OCI-LY1 (cell line): Measurements from ENCODE around the gene LDLRAD3.

Experiments
- H2AFZ ChIP-seq: fragments of 200-600 bp; sonication (generic), shearing (Covaris generic); 2 replicates; pipeline ENCODE4 v1.6.0; 2014; ENCODE audit warnings: antibody characterized with exemption, mild to moderate bottlenecking, low read length
- H3F3A ChIP-seq: fragments of 200-600 bp; sonication (generic), shearing (Covaris generic); 2 replicates; pipeline ENCODE4 v1.6.0; 2014; ENCODE audit warnings: mild to moderate bottlenecking, antibody characterized with exemption, low read length, moderate library complexity; ENCODE audit not compliant: insufficient read depth
- H3K27ac ChIP-seq: fragments of 200-600 bp; sonication (generic); 2 replicates; pipeline ENCODE4 v1.5.1; 2014; ENCODE audit warnings: low read length, mixed run types, mild to moderate bottlenecking, low read depth; ENCODE audit not compliant: poor library complexity, severe bottlenecking
- H3K27me3 ChIP-seq: fragments of 200-600 bp; sonication (generic); 2 replicates; pipeline ENCODE4 v1.6.0; 2014; ENCODE audit warnings: antibody characterized with exemption, mild to moderate bottlenecking, low read length, moderate library complexity; ENCODE audit not compliant: insufficient read depth
- H3K36me3 ChIP-seq: fragments of 200-600 bp; sonication (generic); 2 replicates; pipeline ENCODE4 v1.6.1; 2014; ENCODE audit warnings: mild to moderate bottlenecking, antibody characterized with exemption, low read length, moderate library complexity, mixed read lengths; ENCODE audit not compliant: insufficient read depth
- H3K4me1 ChIP-seq: fragments of 200-600 bp; sonication (generic); 2 replicates; pipeline ENCODE4 v1.5.1; 2014; ENCODE audit warnings: mild to moderate bottlenecking, low read length, moderate library complexity; ENCODE audit not compliant: insufficient read depth, severe bottlenecking
- H3K4me2 ChIP-seq: fragments of 200-600 bp; sonication (generic), shearing (Covaris generic); 2 replicates; pipeline ENCODE4 v1.6.1; 2014; ENCODE audit warnings: low read length
- H3K4me3 ChIP-seq: fragments of 200-600 bp; sonication (generic); 2 replicates; pipeline ENCODE4 v1.5.1; 2014; ENCODE audit warnings: low read length, low read depth, mild to moderate bottlenecking, mixed read lengths; ENCODE audit not compliant: poor library complexity, severe bottlenecking
- H3K79me2 ChIP-seq: fragments of 200-600 bp; shearing (Covaris generic); 2 replicates; pipeline ENCODE4 v1.6.1; 2016; ENCODE audit warnings: mixed run types, low read length, mixed read lengths; ENCODE audit not compliant: insufficient read depth
- H3K9ac ChIP-seq: fragments of 200-600 bp; sonication (generic), shearing (Covaris generic); 2 replicates; pipeline ENCODE4 v1.6.1; 2014; ENCODE audit warnings: mild to moderate bottlenecking, low read length, mixed read lengths
- H3K9me2 ChIP-seq: fragments of 200-600 bp; sonication (generic), shearing (Covaris generic); 2 replicates; pipeline ENCODE4 v1.6.1; 2014; ENCODE audit warnings: low read depth, mild to moderate bottlenecking, low read length, mixed read lengths
- H3K9me3 ChIP-seq: fragments of 200-600 bp; shearing (Covaris generic); 2 replicates; pipeline ENCODE4 v1.6.1; 2014; ENCODE audit warnings: low read length, mixed read lengths
- H4K20me1 ChIP-seq: fragments of 200-600 bp; sonication (generic), shearing (Covaris generic); 2 replicates; pipeline ENCODE4 v1.6.0; 2016; ENCODE audit warnings: mild to moderate bottlenecking, low read length; ENCODE audit not compliant: insufficient read depth
- EZH2 ChIP-seq: fragments of 200-600 bp; sonication (generic), shearing (Covaris generic); IDR thresholded peaks from 2 replicates; pipeline ENCODE4 v1.8.0; 2017; ENCODE audit warnings: borderline replicate concordance, mixed run types, mild to moderate bottlenecking, antibody characterized with exemption, low read length, moderate library complexity, mixed read lengths
- TF ChIP-seq, protein P1 (sequence below): fragments of 200-600 bp; sonication (generic), shearing (Covaris generic); IDR thresholded peaks from 2 replicates; pipeline ENCODE4 v1.5.1; 2017; ENCODE audit warnings: mild to moderate bottlenecking, antibody characterized with exemption, low read length, moderate library complexity, mixed read lengths

The LDLRAD3 gene

DNA sequence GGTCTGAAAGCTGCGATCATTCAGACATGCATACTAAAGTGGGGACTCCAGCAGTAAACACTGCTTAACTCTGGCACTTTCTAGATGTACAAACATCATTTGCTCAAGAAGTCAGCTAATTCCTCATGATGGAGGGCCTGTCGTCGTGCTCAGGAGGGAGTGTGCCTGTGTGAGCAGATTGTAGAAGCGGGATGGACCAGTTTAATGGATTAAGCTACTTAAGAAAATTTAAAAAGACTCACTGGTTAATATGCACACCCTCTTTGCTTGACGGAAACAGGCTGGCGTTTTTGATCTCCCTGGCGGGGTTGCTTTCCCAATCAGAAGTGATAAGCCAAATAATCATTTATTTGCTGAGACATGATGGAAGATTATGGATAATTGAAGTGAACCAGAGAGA is 79.0 kb downstream of the LDLRAD3 start:
- Histone ChIP-seq H3K4me3 (no peak overlapping the region), H3K36me3 (no peaks in the 10 kb centered on the region), H3K9ac (no peak overlapping the region), H2AFZ (no peak overlapping the region), H4K20me1 (no peaks in the 10 kb centered on the region), H3K4me2 (no peak overlapping the region), H3K9me2 (no peaks in the 10 kb centered on the region), H3K27ac (no peak overlapping the region), H3K79me2 (no peaks in the 10 kb centered on the region), H3F3A (no peaks in the 10 kb centered on the region), H3K9me3 (no peaks in the 10 kb centered on the region), H3K4me1 (no peaks in the 10 kb centered on the region), H3K27me3 (no peaks in the 10 kb centered on the region)
- no peak for TF ChIP-seq EZH2
- TF ChIP-seq, protein P1, sequence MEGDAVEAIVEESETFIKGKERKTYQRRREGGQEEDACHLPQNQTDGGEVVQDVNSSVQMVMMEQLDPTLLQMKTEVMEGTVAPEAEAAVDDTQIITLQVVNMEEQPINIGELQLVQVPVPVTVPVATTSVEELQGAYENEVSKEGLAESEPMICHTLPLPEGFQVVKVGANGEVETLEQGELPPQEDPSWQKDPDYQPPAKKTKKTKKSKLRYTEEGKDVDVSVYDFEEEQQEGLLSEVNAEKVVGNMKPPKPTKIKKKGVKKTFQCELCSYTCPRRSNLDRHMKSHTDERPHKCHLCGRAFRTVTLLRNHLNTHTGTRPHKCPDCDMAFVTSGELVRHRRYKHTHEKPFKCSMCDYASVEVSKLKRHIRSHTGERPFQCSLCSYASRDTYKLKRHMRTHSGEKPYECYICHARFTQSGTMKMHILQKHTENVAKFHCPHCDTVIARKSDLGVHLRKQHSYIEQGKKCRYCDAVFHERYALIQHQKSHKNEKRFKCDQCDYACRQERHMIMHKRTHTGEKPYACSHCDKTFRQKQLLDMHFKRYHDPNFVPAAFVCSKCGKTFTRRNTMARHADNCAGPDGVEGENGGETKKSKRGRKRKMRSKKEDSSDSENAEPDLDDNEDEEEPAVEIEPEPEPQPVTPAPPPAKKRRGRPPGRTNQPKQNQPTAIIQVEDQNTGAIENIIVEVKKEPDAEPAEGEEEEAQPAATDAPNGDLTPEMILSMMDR = no peak

DNA sequence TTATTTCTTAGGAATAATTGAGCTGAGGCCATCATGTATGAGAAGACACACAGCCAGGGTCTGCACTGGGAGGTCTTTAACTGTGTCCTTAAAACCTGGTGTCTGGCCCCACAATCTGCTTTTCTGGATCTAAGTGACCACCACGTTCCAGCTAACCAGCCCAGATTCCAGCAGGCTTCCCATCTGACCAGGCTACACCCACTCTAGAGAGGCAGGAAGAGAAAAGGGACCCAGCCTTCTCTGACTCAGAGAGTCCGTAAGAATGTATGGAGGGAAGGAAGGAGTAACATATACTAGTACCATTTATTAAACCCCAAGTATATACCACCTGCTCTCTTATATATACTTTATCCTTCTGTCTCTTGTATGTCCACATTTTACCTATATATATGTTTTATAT is 80.1 kb downstream of the LDLRAD3 start:
- H3K4me3 ChIP-seq = no peak overlapping the region
- no peaks in the 10 kb centered on the region for H3K4me1 ChIP-seq
- no peak overlapping the region for H3K9ac ChIP-seq
- H3K36me3 ChIP-seq = no peaks in the 10 kb centered on the region
- no peaks in the 10 kb centered on the region for H4K20me1 ChIP-seq
- TF ChIP-seq, protein P1 = no peak
- TF ChIP-seq EZH2 = no peak
- H3K4me2 ChIP-seq = no peak overlapping the region
- no peak overlapping the region for H2AFZ ChIP-seq
- no peaks in the 10 kb centered on the region for H3K27me3 ChIP-seq
- H3K9me3 ChIP-seq = no peaks in the 10 kb centered on the region
- no peaks in the 10 kb centered on the region for H3F3A ChIP-seq
- H3K9me2 ChIP-seq = no peaks in the 10 kb centered on the region
- H3K27ac ChIP-seq = no peak overlapping the region
- no peaks in the 10 kb centered on the region for H3K79me2 ChIP-seq

DNA sequence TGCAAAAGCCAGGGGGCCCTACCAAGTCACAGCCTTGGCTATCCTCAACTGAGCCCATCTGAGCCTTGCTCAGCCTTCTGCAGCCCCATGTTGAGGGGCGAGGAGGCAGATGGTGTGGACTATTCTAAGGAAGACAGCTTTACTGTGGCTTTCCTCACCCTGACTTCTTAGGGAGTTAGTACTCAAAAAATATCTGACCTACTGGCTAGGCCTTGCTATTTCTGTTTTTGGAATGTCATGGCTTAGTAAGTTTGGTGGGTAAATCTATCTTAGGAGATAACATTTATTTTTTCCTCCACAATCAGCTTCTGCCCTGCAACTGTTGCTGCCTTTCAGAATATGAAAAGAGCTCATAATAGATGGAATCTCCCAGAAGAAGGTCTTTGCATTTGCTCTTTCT is 80.9 kb downstream of the LDLRAD3 start:
- Histone ChIP-seq H3K9me3 (no peaks in the 10 kb centered on the region), H3K79me2 (no peaks in the 10 kb centered on the region), H3K4me3 (no peak overlapping the region), H3K27ac (no peak overlapping the region), H3K9ac (no peak overlapping the region), H3K36me3 (no peaks in the 10 kb centered on the region), H3K4me1 (no peaks in the 10 kb centered on the region), H3F3A (no peaks in the 10 kb centered on the region), H3K9me2 (no peaks in the 10 kb centered on the region), H2AFZ (no peak overlapping the region), H4K20me1 (no peaks in the 10 kb centered on the region), H3K27me3 (no peaks in the 10 kb centered on the region), H3K4me2 (no peak overlapping the region)
- TF ChIP-seq EZH2 = no peak
- TF ChIP-seq, protein P1 = no peak
